Uterus (tissue), 4 donors: ENCODE results near the gene S100A2. TPM values are rescaled to one million over a fixed set of nuclear protein-coding genes. Genes with fewer than 3 reads are reported as not detected.
A peak's percentile ranks its signal among the peaks of the same experiment; 100 is the strongest.

Experiments
- DNase-seq, 2 donors: peaks; one replicate each; pipeline ENCODE4 v3.0.0-alpha.2; 2019 to 2020
- H3K27ac ChIP-seq, 2 donors: fragments of 200-600 bp; sonication (generic); 1 replicate in 1 of 2; 2 replicates in 1 of 2; pipeline ENCODE4 v1.5.1; 2016 to 2018
- H3K27me3 ChIP-seq, 2 donors: fragments of 200-600 bp; sonication (generic); one replicate each; pipeline ENCODE4 v1.5.1; 2018 to 2019; ENCODE audit warnings: control low read depth in 1 of 2
- H3K36me3 ChIP-seq, 2 donors: fragments of 200-600 bp; sonication (generic); one replicate each; pipeline ENCODE4 v1.5.1; 2019; ENCODE audit warnings: control low read depth in 1 of 2
- H3K4me1 ChIP-seq, 2 donors: fragments of 200-600 bp; sonication (generic); one replicate each; pipeline ENCODE4 v1.5.1; 2018 to 2019; ENCODE audit warnings: control low read depth in 1 of 2
- H3K4me3 ChIP-seq, 2 donors: fragments of 200-600 bp; sonication (generic); 1 replicate in 1 of 2; 2 replicates in 1 of 2; pipeline ENCODE4 v1.5.1; 2018 to 2019; ENCODE audit warnings: mild to moderate bottlenecking in 1 of 2
- H3K9me3 ChIP-seq, 2 donors: fragments of 200-600 bp; sonication (generic); one replicate each; pipeline ENCODE4 v1.5.1; 2019; ENCODE audit warnings: control low read depth in 1 of 2
- POLR2A ChIP-seq, 2 donors: fragments of 450-650 bp; IDR thresholded peaks; one replicate each; pipeline ENCODE4 v1.6.1; 2016; ENCODE audit warnings: antibody characterized with exemption in 2 of 2, mild to moderate bottlenecking in 1 of 2, moderate library complexity in 1 of 2
- intact Hi-C: fragments of 100-400 bp; cut with DNase I; formaldehyde crosslinking; loops from one replicate; pipeline ENCODE4 v1.15.1; 2023; ENCODE audit warnings: low total_unique reads
- total RNA-seq, 4 donors: library from RNA; depleted of rRNA in 3 of 4; stranded (reverse); fragments of >200 nt in 3 of 4; gene quantifications; one replicate each; pipeline versions ENCODE4 v1.1.0 to v1.2.4, GENCODE V29; 2014 to 2023
- TF ChIP-seq, protein P1 (sequence below), 4 experiments: fragments of 200-600 bp in 2 of 4; fragments of 450-650 bp in 2 of 4; sonication (generic) in 2 of 4; IDR thresholded peaks; one replicate each; pipeline ENCODE4 v1.5.1; 2016 to 2019; ENCODE audit warnings: antibody characterized with exemption in 4 of 4, mild to moderate bottlenecking in 2 of 4, moderate library complexity in 1 of 4
- donor health status: DM: yes; HTN: yes; CAD: no.

S100A2 gene
- total RNA-seq, 4 donors from 2014 or later = 2.1 to 2.7 TPM; not detected in 2

DNA sequence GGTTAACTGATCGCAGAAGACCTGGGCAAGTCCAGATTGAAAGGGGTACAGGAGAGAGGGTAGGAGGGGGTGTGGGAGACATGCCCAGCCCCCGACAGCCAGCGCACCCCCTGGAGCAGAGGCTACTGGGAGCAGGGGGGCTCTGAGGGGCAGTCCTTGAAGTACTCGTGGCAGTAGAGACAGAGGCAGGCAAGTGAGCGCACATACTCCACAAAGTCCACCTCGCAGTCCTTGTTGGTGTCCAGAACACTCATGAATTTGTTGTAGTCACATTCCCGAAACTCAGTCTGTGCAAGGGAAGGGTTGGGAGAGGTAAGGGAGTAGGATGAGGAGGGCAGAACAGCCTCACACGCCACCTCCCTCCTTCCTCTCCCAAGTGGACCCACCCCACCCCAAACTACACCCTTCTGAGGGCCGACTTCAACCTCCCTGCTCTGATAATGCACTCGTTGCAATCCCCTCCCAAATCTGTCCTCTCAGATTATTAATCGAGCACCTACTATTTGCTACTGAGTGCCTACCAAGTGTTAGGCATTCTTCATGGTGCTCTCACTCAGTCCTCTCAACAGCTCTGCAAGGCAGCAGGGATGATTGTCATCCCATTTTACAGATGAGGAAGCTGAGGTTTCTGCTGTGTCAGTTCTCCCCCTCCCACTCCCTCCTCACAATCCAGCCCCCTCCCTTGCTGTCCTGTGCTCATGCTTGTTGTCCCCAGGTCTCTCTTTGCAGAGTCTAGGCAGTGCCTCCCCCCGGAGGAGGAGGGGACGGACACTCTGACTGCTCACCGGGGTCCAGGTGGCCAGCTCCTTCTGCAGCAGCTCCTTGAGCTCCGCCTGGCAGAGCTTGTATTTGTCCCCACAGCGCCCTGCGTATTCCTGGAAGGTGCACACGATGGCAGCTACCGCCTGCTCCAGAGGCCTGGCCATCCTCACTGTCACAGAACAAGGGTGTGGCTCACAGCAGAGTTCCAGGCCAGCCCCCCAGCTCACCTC is 17.8 kb downstream of the S100A2 start:
- DNase-seq = peak in 1 of 2 donors; percentile 17
- Histone ChIP-seq H3K4me3 (no peak overlapping the region), H3K36me3 (no peaks in the 10 kb centered on the region), H3K27ac (peak overlapping the region; percentile 86 to 94), H3K27me3 (no peaks in the 10 kb centered on the region), H3K9me3 (no peaks in the 10 kb centered on the region), H3K4me1 (peaks cover 14 to 31% of the 10 kb centered on the region in 2 donors)
- TF ChIP-seq POLR2A (IDR thresholded peaks at IDR 0.05) = no peak
- TF ChIP-seq, protein P1, sequence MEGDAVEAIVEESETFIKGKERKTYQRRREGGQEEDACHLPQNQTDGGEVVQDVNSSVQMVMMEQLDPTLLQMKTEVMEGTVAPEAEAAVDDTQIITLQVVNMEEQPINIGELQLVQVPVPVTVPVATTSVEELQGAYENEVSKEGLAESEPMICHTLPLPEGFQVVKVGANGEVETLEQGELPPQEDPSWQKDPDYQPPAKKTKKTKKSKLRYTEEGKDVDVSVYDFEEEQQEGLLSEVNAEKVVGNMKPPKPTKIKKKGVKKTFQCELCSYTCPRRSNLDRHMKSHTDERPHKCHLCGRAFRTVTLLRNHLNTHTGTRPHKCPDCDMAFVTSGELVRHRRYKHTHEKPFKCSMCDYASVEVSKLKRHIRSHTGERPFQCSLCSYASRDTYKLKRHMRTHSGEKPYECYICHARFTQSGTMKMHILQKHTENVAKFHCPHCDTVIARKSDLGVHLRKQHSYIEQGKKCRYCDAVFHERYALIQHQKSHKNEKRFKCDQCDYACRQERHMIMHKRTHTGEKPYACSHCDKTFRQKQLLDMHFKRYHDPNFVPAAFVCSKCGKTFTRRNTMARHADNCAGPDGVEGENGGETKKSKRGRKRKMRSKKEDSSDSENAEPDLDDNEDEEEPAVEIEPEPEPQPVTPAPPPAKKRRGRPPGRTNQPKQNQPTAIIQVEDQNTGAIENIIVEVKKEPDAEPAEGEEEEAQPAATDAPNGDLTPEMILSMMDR (IDR thresholded peaks at IDR 0.05) = no peak
- intact Hi-C loops = no loop called here

GRCh38 chr1:153546796-153547559 is 18.7 kb downstream of the S100A2 start:
- Histone ChIP-seq H3K27ac (peak overlapping the region; percentile 86 to 94), H3K4me3 (no peak overlapping the region), H3K4me1 (peaks cover 14 to 31% of the 10 kb centered on the region in 2 donors), H3K9me3 (no peaks in the 10 kb centered on the region), H3K27me3 (no peaks in the 10 kb centered on the region), H3K36me3 (no peaks in the 10 kb centered on the region)
- TF ChIP-seq POLR2A (IDR thresholded peaks at IDR 0.05) = no peak
- TF ChIP-seq, protein P1 (IDR thresholded peaks at IDR 0.05) = no peak
- intact Hi-C loops = no loop called here
- peak in 1 of 2 donors; percentile 17 for DNase-seq

- Histone ChIP-seq H3K36me3 (no peaks in the 10 kb centered on the region), H3K4me3 (no peak overlapping the region), H3K27ac (peak overlapping the region; percentile 86 to 94), H3K9me3 (no peaks in the 10 kb centered on the region), H3K27me3 (no peaks in the 10 kb centered on the region), H3K4me1 (peaks cover 14 to 31% of the 10 kb centered on the region in 2 donors)
- TF ChIP-seq, protein P1 (IDR thresholded peaks at IDR 0.05) = no peak
- no peak for TF ChIP-seq POLR2A (IDR thresholded peaks at IDR 0.05)
- DNase-seq = peak in 1 of 2 donors; percentile 20
- intact Hi-C loops = no loop called here
These were observed 19.3 kb downstream of the S100A2 start for GRCh38 chr1:153546371-153546770.

- Histone ChIP-seq H3K27ac (peak within 1 kb of the TSS; percentile 86 to 94), H3K4me3 (peak within 1 kb of the TSS; percentile 12 to 38), H3K36me3 (no peaks in the 10 kb centered on the region), H3K9me3 (no peaks in the 10 kb centered on the region), H3K4me1 (peaks cover 14 to 31% of the 10 kb centered on the region in 2 donors), H3K27me3 (no peaks in the 10 kb centered on the region)
- intact Hi-C loops = no loop called here
- DNase-seq = peak; percentile 95 to 97
- TF ChIP-seq, protein P1 (IDR thresholded peaks at IDR 0.05) = no peak
- TF ChIP-seq POLR2A (IDR thresholded peaks at IDR 0.05) = peak; percentile 39 to 83
These were observed 20.3 kb downstream of the S100A2 start, which contains the start of gene S100A4 for GRCh38 chr1:153545067-153546055. Gene S100A4, minus strand, starts transcription at chr1:153545806. Its CDS starts 1,012 bp downstream, at chr1:153544794.
